Central memory CD8-positive, alpha-beta T cell (primary cell): Measurements from ENCODE around the gene OR5B21.
A peak's percentile ranks its signal among the peaks of the same experiment; 100 is the strongest.

Experiments used
- ATAC-seq: fragments of 150-1000 bp; cut with Tn5 transposase; replicated peaks from 2 replicates; pipeline ENCODE4 v1.10.0; 2022; ENCODE audit warnings: mild to moderate bottlenecking, moderate FRiP score, moderate number of reproducible peaks; ENCODE audit not compliant: poor library complexity, severe bottlenecking; ENCODE audit errors: extremely low read depth
- DNase-seq, 2 donors: peaks; one replicate each; pipeline ENCODE4 v3.0.0; 2021; ENCODE audit warnings: low spot score in 2 of 2
- H3K27ac Mint-ChIP-seq: one replicate; pipeline ENCODE4 v1.8.0; 2022; ENCODE audit warnings: low read depth, mild to moderate bottlenecking, moderate library complexity, mixed read lengths
- H3K27me3 Mint-ChIP-seq: one replicate; pipeline ENCODE4 v1.8.0; 2022; ENCODE audit warnings: mixed read lengths
- H3K36me3 Mint-ChIP-seq: one replicate; pipeline ENCODE4 v1.8.0; 2022; ENCODE audit warnings: mild to moderate bottlenecking, moderate library complexity, mixed read lengths; ENCODE audit not compliant: insufficient read depth
- H3K4me1 Mint-ChIP-seq: one replicate; pipeline ENCODE4 v1.8.0; 2022; ENCODE audit warnings: mixed read lengths
- H3K4me3 Mint-ChIP-seq: one replicate; pipeline ENCODE4 v1.8.0; 2022; ENCODE audit warnings: mild to moderate bottlenecking, moderate library complexity, mixed read lengths
- H3K9me3 Mint-ChIP-seq: one replicate; pipeline ENCODE4 v1.8.0; 2022; ENCODE audit warnings: mixed read lengths

OR5B21 gene

GRCh38 chr11:58507355-58507754 lies 550 bp downstream of the OR5B21 start:
- DNase-seq (no peak), ATAC-seq (no peak)
- Mint-ChIP-seq H3K4me3 (no peak overlapping the region), H3K27me3 (no peaks in the 10 kb centered on the region), H3K4me1 (no peaks in the 10 kb centered on the region), H3K9me3 (no peaks in the 10 kb centered on the region), H3K36me3 (peaks cover 6% of the 10 kb centered on the region), H3K27ac (no peak overlapping the region)

DNA sequence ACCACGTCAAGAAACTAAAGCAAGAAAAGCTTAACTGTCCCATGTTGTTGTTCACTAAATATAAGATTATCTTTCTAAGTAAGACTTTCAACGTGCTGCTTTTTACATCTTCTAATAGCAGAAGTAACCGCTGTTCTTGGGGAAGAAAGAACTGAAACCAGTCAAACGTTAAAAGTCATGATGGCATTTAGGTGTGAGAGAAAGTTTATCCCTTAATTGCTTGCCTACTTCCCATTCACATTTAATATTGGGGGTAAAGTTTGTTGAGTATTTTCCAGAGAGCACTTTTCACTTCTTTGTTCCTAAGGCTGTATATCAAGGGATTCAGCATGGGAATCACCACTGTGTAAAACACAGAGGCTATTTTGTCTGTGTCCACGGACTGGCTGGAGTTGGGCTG lies 970 bp downstream of the OR5B21 start:
- no peaks in the 10 kb centered on the region for H3K27me3 Mint-ChIP-seq
- ATAC-seq (no peak), DNase-seq (no peak)
- no peak overlapping the region for H3K4me3 Mint-ChIP-seq
- H3K9me3 Mint-ChIP-seq: no peaks in the 10 kb centered on the region
- H3K36me3 Mint-ChIP-seq: peaks cover 6% of the 10 kb centered on the region
- H3K4me1 Mint-ChIP-seq: no peaks in the 10 kb centered on the region
- no peak overlapping the region for H3K27ac Mint-ChIP-seq

DNA sequence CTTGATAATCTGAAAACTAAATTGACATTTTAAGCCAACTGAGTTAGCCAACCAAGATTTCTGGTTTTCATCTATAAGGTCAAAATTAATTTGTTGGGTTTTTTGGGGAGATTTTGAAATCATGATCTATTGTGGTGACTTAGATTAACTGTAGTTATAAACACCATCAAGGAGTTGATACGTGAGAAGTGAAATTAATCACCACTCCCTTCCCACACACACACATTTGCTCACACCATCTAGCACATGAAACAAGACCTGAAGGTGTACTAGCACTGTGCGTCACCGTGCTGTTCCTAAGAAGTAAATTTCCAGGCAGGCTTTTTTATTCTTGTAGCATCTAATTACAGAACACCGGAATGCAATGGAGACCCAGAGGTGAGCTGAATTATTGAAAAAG lies 2.1 kb downstream of the OR5B21 start:
- Mint-ChIP-seq H3K36me3 (peaks cover 6% of the 10 kb centered on the region), H3K27me3 (no peaks in the 10 kb centered on the region), H3K4me1 (no peaks in the 10 kb centered on the region), H3K27ac (no peak overlapping the region), H3K9me3 (no peaks in the 10 kb centered on the region), H3K4me3 (no peak overlapping the region)
- no peak for DNase-seq
- no peak for ATAC-seq

GRCh38 chr11:58504232-58504631 lies 3.7 kb downstream of the OR5B21 start:
- H3K9me3 Mint-ChIP-seq: no peaks in the 10 kb centered on the region
- DNase-seq: no peak
- no peaks in the 10 kb centered on the region for H3K27me3 Mint-ChIP-seq
- peaks cover 2% of the 10 kb centered on the region for H3K4me1 Mint-ChIP-seq
- H3K36me3 Mint-ChIP-seq: peaks cover 6% of the 10 kb centered on the region
- no peak overlapping the region for H3K4me3 Mint-ChIP-seq
- no peak overlapping the region for H3K27ac Mint-ChIP-seq
- no peak for ATAC-seq

DNA sequence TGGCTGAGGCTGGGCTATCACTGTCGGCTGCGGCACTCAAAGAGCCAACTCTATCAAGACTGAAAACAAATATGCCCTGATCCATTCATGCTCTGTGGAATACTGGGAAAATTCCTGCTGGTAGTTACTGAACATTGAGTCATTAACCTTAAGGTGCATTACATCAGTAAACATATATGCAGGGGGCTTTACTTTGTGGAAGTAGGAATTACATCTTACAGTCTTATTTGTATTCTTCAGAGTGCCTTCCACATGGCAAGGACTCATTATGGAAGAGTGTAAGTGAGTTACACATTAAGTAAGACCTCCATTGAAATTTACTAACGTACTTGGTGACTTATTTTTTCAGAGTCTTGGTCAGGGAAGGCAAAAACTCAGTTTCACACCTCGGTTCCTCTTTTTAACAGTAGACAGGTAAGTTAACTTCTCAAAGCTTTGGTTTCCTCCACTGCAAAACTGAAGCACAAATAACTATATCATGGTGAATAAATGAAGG lies 4.5 kb downstream of the OR5B21 start:
- DNase-seq: no peak
- no peaks in the 10 kb centered on the region for H3K9me3 Mint-ChIP-seq
- ATAC-seq: no peak
- H3K27ac Mint-ChIP-seq: no peak overlapping the region
- peaks cover 10% of the 10 kb centered on the region for H3K4me1 Mint-ChIP-seq
- no peaks in the 10 kb centered on the region for H3K27me3 Mint-ChIP-seq
- H3K4me3 Mint-ChIP-seq: no peak overlapping the region
- peaks cover 6% of the 10 kb centered on the region for H3K36me3 Mint-ChIP-seq

GRCh38 chr11:58502004-58502403 lies 5.9 kb downstream of the OR5B21 start:
- no peaks in the 10 kb centered on the region for H3K36me3 Mint-ChIP-seq
- H3K4me1 Mint-ChIP-seq: peaks cover 23% of the 10 kb centered on the region
- no peak for ATAC-seq

GRCh38 chr11:58498464-58498863 lies 9.4 kb downstream of the OR5B21 start:
- Mint-ChIP-seq H3K27ac (peak overlapping the region; percentile 92), H3K4me3 (peak overlapping the region; percentile 1), H3K36me3 (no peaks in the 10 kb centered on the region), H3K4me1 (peaks cover 37% of the 10 kb centered on the region), H3K27me3 (no peaks in the 10 kb centered on the region), H3K9me3 (no peaks in the 10 kb centered on the region)
- DNase-seq (no peak), ATAC-seq (peak; percentile 85)

More at GRCh38 chr11:58502004-58502403, 5.9 kb downstream of the OR5B21 start:
- Mint-ChIP-seq H3K4me3 (no peak overlapping the region), H3K27ac (no peak overlapping the region), H3K27me3 (no peaks in the 10 kb centered on the region), H3K9me3 (no peaks in the 10 kb centered on the region)
- DNase-seq: no peak

- peaks cover 37% of the 10 kb centered on the region for H3K4me1 Mint-ChIP-seq
- H3K4me3 Mint-ChIP-seq: peak overlapping the region; percentile 1
- ATAC-seq (no peak), DNase-seq (no peak)
- no peaks in the 10 kb centered on the region for H3K27me3 Mint-ChIP-seq
- H3K36me3 Mint-ChIP-seq: no peaks in the 10 kb centered on the region
- no peaks in the 10 kb centered on the region for H3K9me3 Mint-ChIP-seq
- peak overlapping the region; percentile 92 for H3K27ac Mint-ChIP-seq
These were observed 10.0 kb downstream of the OR5B21 start for GRCh38 chr11:58497951-58498350.

DNA sequence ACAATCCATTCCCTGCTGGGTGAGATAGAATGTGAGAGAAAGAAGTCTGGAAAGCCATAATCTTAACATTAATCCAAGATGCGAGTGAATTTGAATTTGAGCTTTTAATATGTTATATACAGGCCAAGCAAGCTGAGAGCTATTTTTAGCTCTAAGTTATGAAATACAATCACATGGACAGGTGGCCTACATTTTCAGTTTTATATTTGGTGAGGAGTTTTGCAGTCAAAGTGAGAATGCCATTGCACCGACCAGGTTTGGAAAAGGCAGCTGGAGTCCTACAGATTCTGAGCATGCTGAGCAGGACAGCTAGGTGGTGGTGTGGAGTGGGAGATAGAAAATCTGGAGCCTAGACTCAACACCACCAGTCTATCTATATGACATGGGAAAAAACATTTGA lies 12.0 kb downstream of the OR5B21 start:
- Mint-ChIP-seq H3K27ac (no peak overlapping the region), H3K4me1 (peaks cover 37% of the 10 kb centered on the region), H3K9me3 (no peaks in the 10 kb centered on the region), H3K4me3 (no peak overlapping the region), H3K36me3 (no peaks in the 10 kb centered on the region), H3K27me3 (no peaks in the 10 kb centered on the region)
- ATAC-seq: no peak
- no peak for DNase-seq

DNA sequence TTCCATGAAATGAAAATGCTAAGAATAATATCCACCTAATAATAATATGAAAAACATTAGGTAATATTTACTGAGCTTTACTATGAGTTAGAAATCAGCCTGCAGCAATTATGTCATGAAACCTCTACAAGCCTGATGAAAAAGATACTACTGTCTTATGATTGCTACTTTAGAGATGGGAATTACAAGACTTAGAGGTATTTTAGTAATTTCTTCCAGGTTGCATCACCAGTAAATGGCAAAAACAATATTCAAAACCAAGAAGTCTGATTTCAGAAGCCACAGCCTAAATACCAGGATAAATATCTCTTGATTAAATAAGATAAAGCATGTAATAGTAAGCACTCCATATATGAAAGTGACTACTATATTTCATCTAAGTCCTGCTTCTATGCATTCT lies 13.8 kb downstream of the OR5B21 start:
- H3K9me3 Mint-ChIP-seq: no peaks in the 10 kb centered on the region
- H3K27ac Mint-ChIP-seq: no peak overlapping the region
- DNase-seq (no peak), ATAC-seq (no peak)
- H3K27me3 Mint-ChIP-seq: no peaks in the 10 kb centered on the region
- H3K36me3 Mint-ChIP-seq: no peaks in the 10 kb centered on the region
- no peak overlapping the region for H3K4me3 Mint-ChIP-seq
- peaks cover 34% of the 10 kb centered on the region for H3K4me1 Mint-ChIP-seq

DNA sequence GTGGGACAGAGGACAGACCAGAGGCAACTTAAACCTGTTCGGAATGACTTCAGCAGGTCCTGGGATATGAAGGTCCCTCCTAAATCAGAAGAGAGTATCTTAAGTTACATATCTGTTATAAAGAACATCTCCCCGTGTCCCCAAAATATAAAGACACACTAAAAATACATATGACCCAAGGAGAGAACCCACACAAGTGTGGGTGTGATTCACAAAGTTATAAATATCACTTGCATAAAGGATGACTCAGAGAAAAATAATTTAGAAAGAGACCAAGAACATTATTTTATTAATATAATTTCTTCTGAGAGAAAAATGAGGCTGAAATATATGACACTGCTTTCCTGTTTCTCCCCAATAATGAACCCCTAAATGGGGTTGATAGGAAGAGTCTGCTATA lies 14.2 kb downstream of the OR5B21 start:
- no peak for ATAC-seq

GRCh38 chr11:58490827-58491226 lies 17.1 kb downstream of the OR5B21 start:
- no peaks in the 10 kb centered on the region for H3K9me3 Mint-ChIP-seq
- no peak overlapping the region for H3K27ac Mint-ChIP-seq
- no peak for ATAC-seq
- no peak overlapping the region for H3K4me3 Mint-ChIP-seq
- H3K27me3 Mint-ChIP-seq: no peaks in the 10 kb centered on the region
- peaks cover 2% of the 10 kb centered on the region for H3K4me1 Mint-ChIP-seq
- no peak for DNase-seq
- no peaks in the 10 kb centered on the region for H3K36me3 Mint-ChIP-seq

More for the DNA sequence above, 14.2 kb downstream of the OR5B21 start:
- no peaks in the 10 kb centered on the region for H3K27me3 Mint-ChIP-seq
- H3K4me1 Mint-ChIP-seq: peaks cover 30% of the 10 kb centered on the region
- H3K4me3 Mint-ChIP-seq: no peak overlapping the region
- H3K27ac Mint-ChIP-seq: no peak overlapping the region
- H3K36me3 Mint-ChIP-seq: no peaks in the 10 kb centered on the region
- DNase-seq: no peak
- no peaks in the 10 kb centered on the region for H3K9me3 Mint-ChIP-seq

- no peak overlapping the region for H3K27ac Mint-ChIP-seq
- no peaks in the 10 kb centered on the region for H3K36me3 Mint-ChIP-seq
- no peaks in the 10 kb centered on the region for H3K9me3 Mint-ChIP-seq
- no peaks in the 10 kb centered on the region for H3K4me1 Mint-ChIP-seq
- DNase-seq (no peak), ATAC-seq (no peak)
- peaks cover 7% of the 10 kb centered on the region for H3K27me3 Mint-ChIP-seq
- H3K4me3 Mint-ChIP-seq: no peak overlapping the region
These were observed 20.7 kb downstream of the OR5B21 start for GRCh38 chr11:58487170-58487569.

DNA sequence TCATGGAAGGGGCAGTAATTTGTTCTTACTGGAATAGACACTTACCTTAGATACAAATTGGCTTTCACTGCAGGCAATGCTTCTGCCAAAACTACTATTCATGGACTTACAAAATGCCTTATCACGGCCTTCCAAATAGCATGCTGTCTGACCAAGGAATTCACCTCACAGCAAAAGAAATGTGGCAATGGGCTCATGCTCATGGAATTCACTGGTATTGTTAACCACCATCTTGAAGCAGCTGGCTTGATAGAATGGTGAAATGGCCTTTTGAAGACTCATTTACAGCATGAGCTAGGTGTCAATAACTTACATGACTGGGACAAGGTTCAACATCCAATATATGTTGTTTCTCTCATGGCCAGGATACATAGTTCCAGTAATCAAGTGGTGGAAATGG lies 21.9 kb downstream of the OR5B21 start:
- Mint-ChIP-seq H3K36me3 (no peaks in the 10 kb centered on the region), H3K27ac (no peak overlapping the region), H3K4me1 (no peaks in the 10 kb centered on the region), H3K4me3 (no peak overlapping the region), H3K9me3 (no peaks in the 10 kb centered on the region), H3K27me3 (peaks cover 9% of the 10 kb centered on the region)
- ATAC-seq (no peak), DNase-seq (no peak)
